ENCODE results near the gene CHMP2A.

Gene CHMP2A

GRCh38 chr19:58538257-58539168 lies 16.4 kb downstream of the CHMP2A start:
- no peak for DNase-seq (ENCODE audit: low read depth, low spot score)

GRCh38 chr19:58536852-58537798 lies 17.8 kb downstream of the CHMP2A start:
- no peak for DNase-seq (ENCODE audit: low read depth, low spot score)

GRCh38 chr19:58535857-58536256 lies 19.0 kb downstream of the CHMP2A start:
- DNase-seq (ENCODE audit: low read depth, low spot score) = no peak

GRCh38 chr19:58531034-58531840 lies 23.7 kb downstream of the CHMP2A start:
- no peak for DNase-seq (ENCODE audit: low read depth, low spot score)

- no peak for DNase-seq (ENCODE audit: low read depth, low spot score)
Observed at GRCh38 chr19:58529405-58529804, 25.5 kb downstream of the CHMP2A start.

DNA sequence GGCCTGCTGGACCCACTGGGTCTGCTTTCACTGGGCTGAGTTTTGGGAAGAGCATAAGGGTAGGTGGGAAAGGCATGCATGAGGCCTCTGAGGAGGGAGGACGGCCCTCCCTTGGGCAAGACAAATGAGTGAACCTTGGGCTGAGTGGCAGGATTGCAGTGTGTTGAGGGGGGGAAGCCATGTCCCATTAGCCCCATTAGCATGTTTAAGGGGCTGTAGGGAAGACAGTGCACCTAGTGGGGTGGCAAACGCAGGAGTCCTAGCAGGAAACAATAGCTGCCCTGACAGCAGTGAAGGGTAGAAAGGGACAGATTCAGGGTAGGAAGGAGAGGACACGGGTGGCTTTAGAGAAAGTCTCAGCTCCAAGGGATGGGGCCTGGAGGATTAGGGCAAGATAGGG lies 32.2 kb downstream of the CHMP2A start:
- DNase-seq (ENCODE audit: low read depth, low spot score) = no peak

GRCh38 chr19:58521651-58522050 lies 33.3 kb downstream of the CHMP2A start:
- DNase-seq (ENCODE audit: low read depth, low spot score) = no peak

DNA sequence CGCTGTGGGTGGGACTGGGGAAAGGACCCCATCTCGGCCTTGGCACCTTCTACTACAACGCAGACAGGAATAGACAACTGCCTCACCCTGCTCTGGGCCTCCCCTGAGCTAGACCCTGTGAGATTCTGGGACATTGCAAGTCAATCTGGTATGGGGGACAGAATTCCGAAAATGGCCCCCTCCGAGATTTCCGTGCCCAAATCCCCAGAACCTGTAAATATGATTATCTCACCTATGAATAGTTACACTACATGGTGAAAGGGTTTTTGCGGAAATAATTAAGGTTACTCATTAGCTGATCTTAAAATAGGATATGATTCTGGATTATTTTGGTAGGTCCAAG lies 34.7 kb downstream of the CHMP2A start:
- DNase-seq (ENCODE audit: low read depth, low spot score) = no peak

DNA sequence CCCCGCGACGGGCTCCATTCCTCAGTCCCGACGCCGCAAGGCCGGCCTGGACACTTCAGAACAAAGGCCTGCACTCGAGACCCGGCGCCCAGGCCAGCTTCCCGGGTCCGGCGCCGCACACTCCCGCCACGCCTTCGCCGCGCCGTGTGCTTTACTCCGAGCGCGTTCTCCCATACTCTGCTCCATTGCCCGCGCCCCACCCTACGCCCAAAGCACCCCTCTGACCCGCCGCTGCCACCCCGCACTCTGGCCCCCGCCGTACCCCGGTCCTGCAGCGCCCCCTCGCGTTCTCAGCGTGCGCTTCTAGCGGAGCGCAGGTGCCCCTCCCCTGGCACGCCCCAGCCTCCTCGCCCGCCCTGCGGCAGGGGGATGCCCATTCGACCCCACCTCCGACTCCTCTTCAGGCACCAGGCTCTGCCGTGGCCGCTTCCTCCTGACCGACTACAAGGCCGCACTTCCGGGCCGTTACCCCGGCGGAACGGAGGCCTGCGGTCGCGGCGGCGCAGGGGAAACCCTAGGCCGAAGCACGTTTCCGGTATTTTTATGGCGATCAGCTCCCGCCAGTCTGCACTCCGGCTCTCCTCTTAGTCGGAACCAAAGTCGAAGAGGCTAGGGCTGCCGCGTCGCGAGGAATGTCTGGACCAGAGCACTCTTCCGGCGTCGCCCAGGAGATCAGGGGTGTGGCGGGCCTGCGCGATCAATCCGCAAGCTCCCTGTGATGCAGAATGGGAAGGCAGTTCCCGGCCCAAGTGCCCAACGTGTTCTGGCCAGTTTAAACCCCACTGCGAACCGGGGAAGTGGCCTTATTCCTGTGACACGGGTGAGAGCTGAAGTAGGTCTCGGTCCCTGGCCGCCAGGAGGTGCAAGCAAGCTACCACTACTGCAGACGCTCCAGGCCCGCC lies 35.3 kb downstream of the CHMP2A start, which contains the start of gene ZBTB45:
TSS of gene ZBTB45 (minus strand) at position 456 of the 902 bp plus-strand sequence. CDS start 2,137 bp downstream, outside the sequence.
- peak; percentile 74 for DNase-seq (ENCODE audit: low read depth, low spot score)

DNA sequence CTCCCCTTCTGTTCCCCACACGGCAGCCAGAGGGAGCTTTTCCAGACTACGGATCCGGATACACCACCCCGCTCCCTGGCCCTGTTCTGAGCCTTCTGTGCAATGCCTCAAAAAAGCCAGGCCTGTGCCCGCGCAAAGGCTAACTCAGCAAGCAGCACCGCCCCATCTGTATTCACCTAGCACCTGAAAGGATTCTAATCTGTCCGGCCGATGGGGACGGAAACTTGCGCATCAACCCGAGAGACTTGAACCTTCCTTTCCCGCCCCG lies 35.9 kb downstream of the CHMP2A start:
- DNase-seq (ENCODE audit: low read depth, low spot score) = no peak

DNA sequence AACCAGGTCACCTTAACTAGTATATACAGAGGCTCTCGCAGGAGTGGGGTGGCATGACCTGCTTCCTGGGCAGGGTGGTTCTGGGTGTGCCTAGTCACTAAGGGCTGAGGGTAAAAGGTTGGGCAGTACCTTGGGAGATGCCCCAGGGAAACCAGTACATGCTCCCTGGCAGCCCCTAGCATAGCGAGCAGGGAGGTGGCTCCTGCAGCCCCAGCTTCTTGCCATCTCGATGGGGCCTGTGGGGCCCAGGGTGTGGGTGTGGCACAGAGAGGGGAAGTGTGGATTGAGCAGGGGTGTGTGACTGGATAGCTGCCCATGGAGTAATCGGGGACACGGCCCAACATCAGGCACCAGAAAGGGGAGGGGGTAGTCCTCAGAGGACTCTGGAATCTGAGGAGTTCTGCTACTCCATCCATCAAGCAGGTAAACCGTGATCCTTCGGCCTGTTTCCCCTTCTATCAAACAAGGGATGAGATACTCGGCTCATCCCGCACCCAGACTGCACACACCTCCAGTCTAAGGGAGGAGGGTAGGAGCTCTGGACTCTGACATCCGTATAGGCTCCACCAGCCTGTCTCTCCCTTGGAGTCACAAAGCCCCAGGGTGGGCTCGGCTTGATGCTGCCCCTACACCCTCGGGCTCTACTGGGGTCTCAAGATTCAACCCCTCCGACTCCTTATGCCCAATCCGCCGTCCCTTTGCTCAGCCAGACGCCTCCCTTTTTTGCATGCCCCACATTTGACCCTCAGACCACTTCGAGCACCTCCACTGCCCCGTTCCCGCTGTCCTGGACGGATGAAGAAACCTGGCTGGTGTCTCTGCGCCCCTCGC lies 36.4 kb downstream of the CHMP2A start:
- DNase-seq (ENCODE audit: low read depth, low spot score) = no peak

GRCh38 chr19:58516964-58517833 lies 37.7 kb downstream of the CHMP2A start:
- no peak for DNase-seq (ENCODE audit: low read depth, low spot score)

GRCh38 chr19:58516246-58516836 lies 38.6 kb downstream of the CHMP2A start:
- no peak for DNase-seq (ENCODE audit: low read depth, low spot score)

DNA sequence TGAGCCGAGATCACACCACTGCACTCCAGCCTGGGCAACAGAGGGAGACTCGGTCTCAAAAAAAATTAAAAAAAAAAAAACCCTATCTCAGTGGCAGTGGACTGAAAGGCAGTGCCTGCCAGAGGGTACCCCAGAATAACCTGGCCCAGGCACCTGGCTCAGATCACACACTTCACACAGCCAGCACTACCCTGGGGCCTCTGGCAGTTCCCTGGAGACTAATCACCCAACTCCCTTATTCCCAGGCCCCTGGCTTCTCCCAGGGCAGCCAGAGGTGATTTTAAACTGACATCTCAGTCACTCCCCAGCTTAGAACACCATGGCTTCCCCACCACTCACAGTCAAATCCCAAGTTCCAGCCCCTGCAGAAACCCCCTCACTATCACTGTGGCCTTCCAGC lies 39.6 kb downstream of the CHMP2A start:
- DNase-seq (ENCODE audit: low read depth, low spot score) = no peak

- no peak for DNase-seq (ENCODE audit: low read depth, low spot score)
Observed at GRCh38 chr19:58514564-58515022, 40.3 kb downstream of the CHMP2A start.

DNA sequence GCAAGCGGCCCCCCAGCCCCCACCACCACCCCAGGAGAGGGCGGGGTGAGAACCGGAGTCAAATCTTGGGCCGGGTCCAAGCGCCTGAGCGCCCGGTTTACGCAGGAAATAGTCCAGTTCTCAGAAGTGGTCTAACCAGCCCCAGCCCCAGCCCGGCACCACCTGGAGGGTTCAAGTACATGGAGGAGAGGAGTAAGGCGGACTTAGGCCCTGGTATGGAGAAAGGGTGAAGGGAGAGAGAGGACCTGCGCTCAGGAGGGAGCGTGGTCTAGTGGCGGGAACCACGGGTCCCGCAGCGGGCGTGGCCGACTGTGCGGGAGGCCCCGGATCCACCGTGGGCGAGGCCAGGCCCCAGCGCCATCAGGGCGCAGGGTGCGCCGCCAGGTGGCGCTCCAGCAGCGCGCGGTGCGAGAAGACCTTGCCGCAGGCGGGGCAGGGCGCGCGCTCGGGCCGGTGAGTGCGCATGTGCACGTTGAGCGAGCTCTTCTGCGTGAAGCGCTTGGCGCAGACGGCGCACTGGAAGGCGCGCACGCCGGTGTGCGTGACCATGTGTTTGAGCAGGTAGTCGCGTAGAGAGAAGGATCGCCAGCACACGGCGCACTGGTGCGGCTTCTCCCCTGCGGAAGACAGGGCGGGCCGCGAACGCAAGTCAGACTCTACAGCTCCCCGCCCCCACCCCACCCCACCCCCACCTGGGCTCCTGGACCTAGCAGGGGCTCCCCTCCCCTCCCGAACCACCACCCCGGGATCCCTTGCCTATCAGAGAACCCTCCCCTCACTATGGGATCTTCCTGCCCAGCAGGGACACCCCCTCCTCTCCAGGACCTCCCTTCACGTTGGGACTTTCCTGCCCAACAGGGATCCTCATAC lies 41.0 kb downstream of the CHMP2A start:
- peak; percentile 86 for DNase-seq (ENCODE audit: low read depth, low spot score)

GRCh38 chr19:58513213-58513693 lies 41.7 kb downstream of the CHMP2A start:
- DNase-seq (ENCODE audit: low read depth, low spot score) = no peak

All from activated CD4-positive, CD25-positive, alpha-beta regulatory T cell treated with anti-CD3 and anti-CD28 coated beads, Interleukin-2, amount 50 U/mL, for 16 hours (primary cell).